Erythroblast (primary cell): Measurements from ENCODE around the gene PIGL.

Experiments
- GATA1 ChIP-seq: IDR thresholded peaks from 2 replicates; pipeline ENCODE4 v1.6.1; 2011; ENCODE audit warnings: low read depth, mild to moderate bottlenecking, control low read depth, low read length, moderate library complexity
- POLR2A ChIP-seq: IDR thresholded peaks from 2 replicates; pipeline ENCODE4 v1.6.1; 2011; ENCODE audit warnings: mild to moderate bottlenecking, low read length

DNA sequence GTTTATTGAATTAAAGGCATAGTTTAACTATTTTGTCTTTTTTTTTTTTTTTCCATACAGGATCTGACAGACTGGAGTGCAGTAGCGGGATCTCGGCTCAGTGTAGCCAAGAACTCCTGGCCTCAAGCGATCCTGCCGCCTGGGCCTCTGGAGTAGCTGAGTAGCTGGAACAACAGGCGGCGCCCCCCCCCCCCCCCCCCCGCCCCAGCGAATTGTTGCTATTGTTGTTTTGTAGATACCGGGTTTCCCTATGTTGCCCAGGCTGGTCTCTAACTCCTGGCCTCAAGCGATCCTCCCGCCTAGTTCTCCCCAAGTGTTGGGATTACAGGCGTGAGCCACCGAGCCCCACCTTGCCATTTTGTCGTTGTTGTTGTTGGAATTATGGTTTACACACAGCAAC, 137.6 kb downstream of the PIGL start:
- TF ChIP-seq POLR2A = no peak
- no peak for TF ChIP-seq GATA1
